Suppressor macrophage treated with lipopolysaccharide for 1 hour (primary cell): ENCODE measurements around the gene TOP3A.
A peak's percentile ranks its signal among the peaks of the same experiment; 100 is the strongest.
"Not testable (repeated sequence)": the region's sequence is repeated elsewhere in the genome, so short reads cannot be mapped to it uniquely, and the experiment has no call there.

Experiments used
- DNase-seq, 3 donors: peaks; one replicate each; pipeline ENCODE4 v3.0.0-alpha.2; 2020 to 2022

The TOP3A gene

GRCh38 chr17:18314731-18315561, at the start of gene TOP3A, which contains the start of gene SMCR8:
TSS of gene TOP3A (minus strand) at chr17:18314994. CDS start at chr17:18314778, 216 bp downstream.
TSS of gene SMCR8 (plus strand) at chr17:18315293. CDS start at chr17:18315790, 497 bp downstream.
- DNase-seq = peak; percentile 98

GRCh38 chr17:18364166-18364565, 49.4 kb upstream of the TOP3A start:
- DNase-seq = no peak

- DNase-seq = peak; percentile 90 to 96 (median 94)
These were observed 48.6 kb upstream of the TOP3A start, which contains the start of gene SHMT1 for GRCh38 chr17:18363101-18364049. TSS of gene SHMT1 (minus strand) at chr17:18363550. CDS start at chr17:18355981, 7,569 bp downstream.

- DNase-seq = no peak
These were observed 47.9 kb upstream of the TOP3A start for GRCh38 chr17:18362698-18363100.

GRCh38 chr17:18361837-18362697, 47.3 kb upstream of the TOP3A start:
- DNase-seq = no peak

GRCh38 chr17:18360518-18360917, 45.7 kb upstream of the TOP3A start:
- no peak for DNase-seq

- peak; percentile 72 to 78 (median 77) for DNase-seq
These were observed 41.8 kb upstream of the TOP3A start for GRCh38 chr17:18356624-18357023.

- no peak for DNase-seq
These were observed 38.7 kb upstream of the TOP3A start for GRCh38 chr17:18353541-18353940.

GRCh38 chr17:18344021-18344420, 29.2 kb upstream of the TOP3A start:
- no peak for DNase-seq

- DNase-seq = no peak
These were observed 25.1 kb upstream of the TOP3A start for GRCh38 chr17:18339933-18340332.

GRCh38 chr17:18338158-18338557, 23.4 kb upstream of the TOP3A start:
- DNase-seq = not testable (repeated sequence)

- DNase-seq = no peak
These were observed 18.2 kb upstream of the TOP3A start for GRCh38 chr17:18332909-18333489.

- DNase-seq = no peak
These were observed 17.1 kb upstream of the TOP3A start for GRCh38 chr17:18331879-18332278.

GRCh38 chr17:18328643-18329204, 13.9 kb upstream of the TOP3A start:
- no peak for DNase-seq

GRCh38 chr17:18327556-18327955, 12.8 kb upstream of the TOP3A start:
- no peak for DNase-seq

- DNase-seq = no peak
These were observed 12.3 kb upstream of the TOP3A start for GRCh38 chr17:18327093-18327492.

GRCh38 chr17:18326572-18326971, 11.8 kb upstream of the TOP3A start:
- no peak for DNase-seq

GRCh38 chr17:18326039-18326438, 11.2 kb upstream of the TOP3A start:
- DNase-seq = no peak

GRCh38 chr17:18324140-18325050, 9.6 kb upstream of the TOP3A start:
- DNase-seq = peak in 1 of 3 donors; percentile 19

GRCh38 chr17:18323507-18324139, 8.8 kb upstream of the TOP3A start:
- no peak for DNase-seq
